Spinal cord (tissue), 10 donors: ENCODE results near the gene ATP2A3. TPM values are rescaled to one million over a fixed set of nuclear protein-coding genes. Genes with fewer than 3 reads are reported as not detected.
A peak's percentile ranks its signal among the peaks of the same experiment; 100 is the strongest.

Source experiments
- DNase-seq, 6 donors: peaks; one replicate each; pipeline versions ENCODE4 v3.0.0 to v3.0.0-alpha.2; 2013 to 2015; ENCODE audit warnings: low spot score in 6 of 6, low read depth in 4 of 6
- H3K27ac ChIP-seq: one replicate; pipeline ENCODE4 v1.5.1; 2013; ENCODE audit warnings: low read depth, low read length, control low read depth
- H3K27me3 ChIP-seq: one replicate; pipeline ENCODE4 v1.6.1; 2013; ENCODE audit warnings: low read length; ENCODE audit not compliant: control insufficient read depth, insufficient read depth
- H3K36me3 ChIP-seq: one replicate; pipeline ENCODE4 v1.6.1; 2013; ENCODE audit warnings: low read length; ENCODE audit not compliant: control insufficient read depth, insufficient read depth
- H3K4me1 ChIP-seq: one replicate; pipeline ENCODE4 v1.6.1; 2013; ENCODE audit warnings: low read length; ENCODE audit not compliant: control insufficient read depth, insufficient read depth
- H3K4me3 ChIP-seq: one replicate; pipeline ENCODE4 v1.5.1; 2013; ENCODE audit warnings: low read depth, low read length, control low read depth
- H3K9me3 ChIP-seq: one replicate; pipeline ENCODE4 v1.6.1; 2013; ENCODE audit warnings: low read length; ENCODE audit not compliant: control insufficient read depth, insufficient read depth
- WGBS: methylation state at CpG from one replicate; pipeline ENCODE4 v1.1.5; 2013; ENCODE audit warnings: missing lambda C conversion rate; ENCODE audit not compliant: insufficient coverage; 5-methylcytosine and 5-hydroxymethylcytosine counted together
- polyA plus RNA-seq, 2 donors: library from polyadenylated mRNA; unstranded; fragments of 120-200 nt; gene quantifications; one replicate each; pipeline ENCODE4 v1.2.1, GENCODE V29; 2013; ENCODE audit not compliant: insufficient read length in 2 of 2
- total RNA-seq, 2 donors: library from RNA; depleted of rRNA in 1 of 2; stranded (reverse); fragments of 120-200 nt in 1 of 2; fragments of >200 nt in 1 of 2; gene quantifications; one replicate each; pipeline versions ENCODE4 v1.2.3 to v1.2.4, GENCODE V29; 2013 to 2014
- donor health status: healthy.

ATP2A3 gene
- total and polyA plus RNA-seq, 4 donors, result 3.8 to 4.6 (median 4.0) TPM

DNA sequence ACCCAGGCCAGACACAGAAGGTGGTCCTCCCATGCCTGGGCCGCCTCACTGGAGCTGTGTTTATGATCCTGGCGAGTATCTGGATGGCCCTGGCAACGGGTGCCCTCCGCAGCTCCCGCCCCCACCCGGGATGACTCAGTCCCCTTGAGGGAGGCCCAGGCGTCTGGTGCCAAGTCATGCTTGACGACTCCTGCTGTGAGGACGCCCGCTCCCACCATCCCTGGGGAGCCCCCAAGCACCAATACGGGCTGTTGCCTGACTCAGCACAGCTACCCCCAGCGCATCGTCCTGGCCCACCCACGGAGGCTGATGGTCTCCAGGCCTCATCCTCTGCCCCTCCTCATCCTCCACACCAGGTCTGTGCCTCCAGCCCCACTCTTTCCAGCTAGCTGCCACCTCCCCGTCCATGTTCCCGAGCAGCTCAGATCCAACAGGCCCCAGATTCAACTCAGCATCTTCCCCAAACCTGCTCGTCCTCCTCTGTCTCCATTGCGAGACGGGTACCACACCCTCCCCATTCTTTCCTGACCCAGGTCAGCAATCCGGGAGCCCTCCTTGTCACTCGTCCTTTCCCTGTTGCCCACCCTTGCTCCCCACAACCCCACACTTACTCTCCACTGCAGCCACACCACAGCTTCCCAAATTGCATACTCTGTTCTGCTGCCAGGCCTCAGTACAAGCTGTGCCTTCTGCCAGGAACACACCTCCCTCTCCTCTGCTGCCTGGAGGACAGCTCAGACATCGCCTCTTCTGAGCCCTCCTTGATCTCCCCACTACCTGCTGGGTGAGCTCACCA lies 74.0 kb downstream of the ATP2A3 start:
- 62% methylated on average over 22 of the region's 22 CpGs for WGBS
- Histone ChIP-seq H3K4me3 (no peak overlapping the region), H3K27ac (no peak overlapping the region), H3K27me3 (no peaks in the 10 kb centered on the region), H3K36me3 (peaks cover 12% of the 10 kb centered on the region), H3K9me3 (no peaks in the 10 kb centered on the region), H3K4me1 (peaks cover 68% of the 10 kb centered on the region)
- peak in 1 of 6 donors; percentile 38 for DNase-seq

DNA sequence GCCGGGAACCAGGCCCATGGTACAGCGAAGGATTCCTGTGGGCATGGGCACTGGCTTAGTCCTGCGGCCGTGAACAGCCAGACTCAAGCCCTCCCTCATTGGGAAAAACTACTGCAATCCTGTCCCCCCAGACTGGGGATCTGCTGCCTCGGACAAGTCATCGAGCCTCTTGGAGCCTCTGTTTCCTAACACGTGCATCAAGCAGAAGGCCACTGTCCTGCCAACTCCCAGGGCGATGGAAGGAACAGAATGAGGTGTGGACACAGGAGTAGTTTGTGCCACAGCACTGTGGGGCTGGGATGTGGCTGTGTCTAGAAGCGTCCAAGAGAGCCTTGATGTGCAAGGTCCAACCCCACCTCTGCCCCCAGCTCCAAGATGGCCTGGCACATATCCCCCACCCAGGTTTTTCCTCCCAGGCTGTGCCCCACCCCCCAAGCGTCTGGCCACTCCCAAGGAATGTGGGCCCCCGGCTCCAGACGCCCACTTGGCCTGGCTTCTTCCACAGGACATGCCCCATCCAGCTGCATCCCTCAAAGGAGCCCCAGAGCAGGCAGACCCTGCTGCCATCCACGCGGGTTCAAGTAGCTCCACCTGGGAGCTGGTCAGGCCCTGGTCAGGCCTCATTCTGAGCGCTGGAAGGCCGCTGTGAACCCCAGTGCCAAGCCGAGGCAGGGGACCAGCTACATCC lies 74.8 kb downstream of the ATP2A3 start:
- no peak overlapping the region for H3K4me3 ChIP-seq
- H3K9me3 ChIP-seq, result no peaks in the 10 kb centered on the region
- H3K36me3 ChIP-seq, result peaks cover 20% of the 10 kb centered on the region
- DNase-seq, result no peak
- WGBS, result 90% methylated on average over 15 of the region's 17 CpGs
- no peak overlapping the region for H3K27ac ChIP-seq
- H3K4me1 ChIP-seq, result peaks cover 63% of the 10 kb centered on the region
- H3K27me3 ChIP-seq, result no peaks in the 10 kb centered on the region

DNA sequence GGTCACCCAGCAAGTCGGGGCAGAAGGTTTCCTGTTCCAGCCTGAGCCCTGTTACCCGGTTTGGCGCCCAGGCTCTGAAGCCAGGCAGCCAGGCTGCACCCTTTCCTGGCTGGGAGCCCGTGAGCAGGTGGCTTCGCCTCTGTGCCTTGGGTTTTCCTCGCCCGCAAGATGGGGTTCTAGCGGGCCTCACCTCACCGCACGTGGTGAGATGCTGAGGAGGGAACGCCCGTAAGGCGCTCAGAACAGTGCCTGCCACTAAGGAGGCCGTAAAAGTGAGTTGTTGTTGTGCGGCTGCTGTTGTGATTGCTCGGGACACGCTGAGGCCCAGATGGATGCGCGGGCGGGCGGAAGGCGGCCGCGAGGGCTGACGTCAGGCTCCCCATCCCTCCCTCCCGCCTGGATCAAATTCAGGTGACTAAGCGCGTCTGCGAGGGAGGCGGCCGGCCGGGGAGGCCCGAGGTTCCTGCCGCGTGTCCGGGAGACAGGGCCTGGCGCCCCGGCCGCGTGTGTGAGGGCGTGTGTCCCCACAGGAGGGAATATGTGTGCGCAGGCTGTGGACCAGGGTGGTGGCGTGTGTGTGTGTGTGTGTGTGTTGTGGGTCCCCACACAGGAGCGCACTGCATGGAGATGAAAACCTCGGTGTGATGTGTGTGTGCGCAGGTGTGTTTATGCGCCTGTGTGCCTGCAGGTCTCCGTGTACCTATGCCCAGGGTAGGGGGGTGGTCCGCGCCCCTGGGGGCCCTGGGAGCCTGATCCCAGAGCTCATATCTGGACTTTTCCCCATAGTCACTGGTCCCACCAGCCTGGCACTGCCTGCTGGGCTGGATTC lies 75.7 kb downstream of the ATP2A3 start:
- H3K27me3 ChIP-seq, result no peaks in the 10 kb centered on the region
- H3K27ac ChIP-seq, result peak overlapping the region; percentile 33
- 33% methylated on average over 49 of the region's 50 CpGs for WGBS
- H3K9me3 ChIP-seq, result no peaks in the 10 kb centered on the region
- DNase-seq, result peak in 2 of 6 donors; percentile 79 to 81
- H3K4me1 ChIP-seq, result peaks cover 56% of the 10 kb centered on the region
- H3K4me3 ChIP-seq, result no peak overlapping the region
- H3K36me3 ChIP-seq, result peaks cover 29% of the 10 kb centered on the region

DNA sequence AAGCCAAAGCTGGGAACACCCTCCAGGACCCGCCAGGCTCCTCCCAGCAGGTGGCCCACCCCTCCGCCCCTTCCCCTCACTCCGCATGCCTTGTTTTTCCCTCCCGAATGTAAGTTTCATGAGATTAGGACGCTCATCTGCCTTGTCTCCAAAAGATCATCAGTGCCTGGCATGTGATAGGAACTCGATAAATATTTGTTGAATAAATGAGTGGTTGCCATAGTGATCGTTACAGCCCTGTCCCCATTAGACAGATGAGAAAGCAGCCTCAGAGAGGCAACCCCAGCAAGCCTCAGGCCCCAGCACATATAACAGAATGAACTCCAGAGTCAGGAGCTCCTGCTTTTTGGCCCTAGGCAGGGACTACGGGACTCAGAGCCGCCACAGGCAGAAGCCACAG lies 76.4 kb downstream of the ATP2A3 start:
- H3K27me3 ChIP-seq, result no peaks in the 10 kb centered on the region
- peaks cover 36% of the 10 kb centered on the region for H3K36me3 ChIP-seq
- no peak for DNase-seq
- peak overlapping the region; percentile 33 for H3K27ac ChIP-seq
- H3K4me1 ChIP-seq, result peaks cover 52% of the 10 kb centered on the region
- no peaks in the 10 kb centered on the region for H3K9me3 ChIP-seq
- H3K4me3 ChIP-seq, result no peak overlapping the region
- 83% methylated on average over 2 of the region's 9 CpGs for WGBS

DNA sequence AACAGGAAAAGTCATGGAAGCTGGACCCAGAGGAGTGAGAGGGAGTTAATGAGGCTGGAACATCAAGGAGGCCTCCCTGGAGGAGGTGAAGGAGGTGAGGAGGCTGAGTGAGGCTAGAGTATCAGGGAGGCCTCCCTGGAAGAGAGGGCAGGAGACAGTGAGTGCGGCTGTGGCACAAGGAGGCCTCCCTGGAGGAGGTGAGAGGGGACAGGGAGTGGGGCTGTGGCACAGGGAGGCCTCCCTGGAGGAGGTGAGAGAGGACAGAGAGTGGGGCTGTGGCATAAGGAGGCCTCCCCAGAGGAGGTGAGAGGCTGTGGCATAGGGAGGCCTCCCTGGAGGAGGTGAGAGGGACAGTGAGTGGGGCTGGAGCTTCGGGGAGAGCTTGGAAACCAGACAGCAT lies 76.8 kb downstream of the ATP2A3 start:
- Histone ChIP-seq H3K4me1 (peaks cover 51% of the 10 kb centered on the region), H3K9me3 (no peaks in the 10 kb centered on the region), H3K4me3 (no peak overlapping the region), H3K27me3 (no peaks in the 10 kb centered on the region), H3K27ac (no peak overlapping the region), H3K36me3 (peaks cover 40% of the 10 kb centered on the region)
- DNase-seq, result no peak
- 94% methylated on average over 1 of the region's 2 CpGs for WGBS

DNA sequence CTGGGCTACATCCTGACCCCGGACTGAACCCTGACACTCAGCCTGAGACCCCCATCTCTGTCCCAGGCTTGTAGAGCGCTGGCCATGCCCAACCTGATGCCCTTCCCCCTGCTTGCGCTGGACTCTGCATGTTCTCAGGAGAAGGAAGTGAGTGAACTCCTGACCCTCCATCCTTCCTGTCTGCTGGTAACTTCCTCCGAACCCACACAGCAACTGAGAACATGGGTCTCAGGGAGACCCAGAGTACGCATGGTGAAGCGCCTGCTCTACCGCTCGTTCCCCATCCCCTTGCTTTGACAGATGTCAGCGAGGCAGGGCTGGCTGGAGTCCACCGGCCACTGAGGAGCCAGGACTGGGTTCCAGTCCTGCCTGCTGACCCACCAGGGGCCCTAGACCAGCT lies 77.5 kb downstream of the ATP2A3 start:
- peaks cover 46% of the 10 kb centered on the region for H3K4me1 ChIP-seq
- H3K27me3 ChIP-seq, result no peaks in the 10 kb centered on the region
- H3K36me3 ChIP-seq, result peaks cover 45% of the 10 kb centered on the region
- no peak overlapping the region for H3K27ac ChIP-seq
- H3K9me3 ChIP-seq, result no peaks in the 10 kb centered on the region
- 73% methylated on average over 10 of the region's 10 CpGs for WGBS
- no peak for DNase-seq
- H3K4me3 ChIP-seq, result no peak overlapping the region

DNA sequence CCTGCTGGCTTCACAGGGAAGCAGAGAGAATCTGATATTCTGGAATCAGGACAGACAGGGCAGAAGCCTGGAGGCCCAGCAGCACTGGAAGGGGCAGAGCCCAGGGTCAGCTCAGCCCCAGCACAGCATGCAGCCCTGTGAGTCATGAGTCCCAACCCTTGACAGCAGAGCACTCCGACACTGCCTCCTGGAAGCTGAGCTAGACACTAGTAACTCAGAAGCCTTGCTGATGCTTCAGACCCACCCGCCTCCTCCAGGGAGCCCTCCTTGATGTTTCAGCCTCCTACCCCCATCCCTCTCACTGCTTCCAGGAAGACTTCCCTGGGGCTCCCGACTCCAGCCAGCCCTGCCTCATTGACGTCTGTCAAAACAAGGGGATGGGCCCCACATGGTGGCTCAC lies 78.3 kb downstream of the ATP2A3 start:
- Histone ChIP-seq H3K36me3 (peaks cover 45% of the 10 kb centered on the region), H3K4me3 (no peak overlapping the region), H3K9me3 (no peaks in the 10 kb centered on the region), H3K27me3 (no peaks in the 10 kb centered on the region), H3K27ac (no peak overlapping the region), H3K4me1 (peaks cover 41% of the 10 kb centered on the region)
- DNase-seq, result no peak
- 66% methylated on average over 4 of the region's 4 CpGs for WGBS

DNA sequence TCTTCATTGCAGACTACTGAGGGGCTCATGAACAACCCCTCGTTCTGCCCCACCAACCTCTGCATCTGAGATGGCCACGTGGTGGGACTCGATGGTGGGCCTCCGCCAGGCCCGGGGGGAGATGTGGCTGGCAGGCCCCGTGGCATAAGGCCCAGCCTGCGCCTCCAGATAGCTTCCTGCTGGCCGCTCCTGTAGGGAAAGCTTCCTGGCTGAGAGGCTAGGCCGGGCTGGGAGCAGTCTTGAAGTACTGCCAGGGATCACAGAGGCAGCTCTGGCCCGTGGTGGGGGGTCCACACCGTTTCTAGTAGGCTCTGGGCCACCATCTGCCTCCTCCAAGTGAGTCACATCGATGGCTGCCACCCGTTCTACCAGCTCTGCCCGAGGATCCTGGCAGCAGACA lies 79.0 kb downstream of the ATP2A3 start:
- 74% methylated on average over 14 of the region's 14 CpGs for WGBS
- Histone ChIP-seq H3K27me3 (no peaks in the 10 kb centered on the region), H3K36me3 (peaks cover 46% of the 10 kb centered on the region), H3K4me3 (no peak overlapping the region), H3K9me3 (no peaks in the 10 kb centered on the region), H3K4me1 (peaks cover 34% of the 10 kb centered on the region), H3K27ac (no peak overlapping the region)
- no peak for DNase-seq

DNA sequence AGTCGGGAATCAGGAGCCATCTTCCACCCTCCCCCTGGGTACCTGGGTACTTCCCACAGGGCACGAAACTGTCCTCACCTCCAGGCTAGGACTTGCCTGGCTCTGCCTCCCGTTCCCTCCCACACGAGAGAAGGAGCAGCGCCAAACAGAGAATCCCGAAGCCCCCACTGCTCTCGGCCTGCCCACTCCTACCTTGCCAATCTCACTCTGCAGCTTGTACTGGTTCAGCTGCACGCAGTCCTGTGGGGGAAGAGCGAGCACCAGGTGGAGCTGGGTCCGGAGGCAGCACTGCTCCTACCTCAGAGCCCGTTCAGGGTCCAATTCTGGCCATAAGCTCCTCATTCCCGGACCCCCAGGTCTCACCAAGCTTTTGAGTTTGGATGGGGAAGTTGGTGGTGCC lies 80.0 kb downstream of the ATP2A3 start:
- Histone ChIP-seq H3K36me3 (peaks cover 51% of the 10 kb centered on the region), H3K27me3 (no peaks in the 10 kb centered on the region), H3K9me3 (no peaks in the 10 kb centered on the region), H3K27ac (no peak overlapping the region), H3K4me3 (no peak overlapping the region), H3K4me1 (peaks cover 34% of the 10 kb centered on the region)
- no peak for DNase-seq
- WGBS, result 91% methylated on average over 12 of the region's 12 CpGs
